H1 (cell line): ENCODE measurements around the gene IL1RAPL1. TPM values are rescaled to one million over a fixed set of nuclear protein-coding genes. Genes with fewer than 3 reads are reported as not detected.

ENCODE experiments used
- CTCF ChIA-PET: fragments of 300-600 bp; sonication (Branson Sonifier 250); formaldehyde crosslinking; loops from one replicate; lab custom pipeline; 2021; ENCODE audit not compliant: partially characterized antibody; lab: Charles Lee
- POLR2A ChIA-PET: fragments of 300-600 bp; sonication (Branson Sonifier 250); formaldehyde crosslinking; loops from one replicate; lab custom pipeline; 2021; ENCODE audit warnings: inconsistent platforms; ENCODE audit not compliant: partially characterized antibody; lab: Charles Lee
- DNase-seq, 2 experiments: peaks; one replicate each; pipeline versions ENCODE4 v3.0.0 to v3.0.0-alpha.2; 2010 to 2022; ENCODE audit warnings: low spot score in 2 of 2, low read depth in 1 of 2, mixed read lengths in 1 of 2
- FAIRE-seq: peaks from 2 replicates; lab custom pipeline; 2011; peaks lifted over from hg19 to GRCh38; lab: Jason Lieb, UNC
- H2AFZ ChIP-seq: 2 replicates; pipeline ENCODE4 v1.8.1; 2012; ENCODE audit warnings: low read length, inconsistent platforms
- H2AK5ac ChIP-seq: 2 replicates; pipeline ENCODE4 v1.6.1; 2013; ENCODE audit warnings: low read depth, low read length
- H2BK120ac ChIP-seq: replicated peaks from 2 replicates; pipeline ENCODE3; 2013; ENCODE audit warnings: low read depth, low read length, inconsistent platforms
- H2BK12ac ChIP-seq: 2 replicates; pipeline ENCODE4 v1.6.1; 2013; ENCODE audit warnings: low read depth, low read length
- H2BK15ac ChIP-seq: 2 replicates; pipeline ENCODE4 v1.6.1; 2013; ENCODE audit warnings: low read length
- H2BK20ac ChIP-seq: 2 replicates; pipeline ENCODE4 v1.6.1; 2013; ENCODE audit warnings: low read length
- H2BK5ac ChIP-seq: 2 replicates; pipeline ENCODE4 v1.6.1; 2013; ENCODE audit warnings: low read depth, low read length
- H3K14ac ChIP-seq: 2 replicates; pipeline ENCODE4 v1.6.1; 2013; ENCODE audit warnings: inconsistent platforms; ENCODE audit not compliant: insufficient read length
- H3K18ac ChIP-seq: 2 replicates; pipeline ENCODE4 v1.6.1; 2013; ENCODE audit warnings: low read length; ENCODE audit errors: extremely low read depth
- H3K23ac ChIP-seq: 2 replicates; pipeline ENCODE4 v1.6.1; 2013; ENCODE audit warnings: inconsistent platforms; ENCODE audit not compliant: insufficient read length
- H3K23me2 ChIP-seq: 2 replicates; pipeline ENCODE4 v1.6.1; 2013; ENCODE audit warnings: low read depth, low read length
- H3K27ac ChIP-seq: 2 replicates; pipeline ENCODE4 v1.6.1; 2011; ENCODE audit warnings: low read depth, low read length, inconsistent platforms
- H3K27me3 ChIP-seq, 4 experiments: replicated peaks in 1 of 4; 1 replicate in 1 of 4; 2 replicates in 3 of 4; pipeline versions ENCODE4 v1.6.1 to v1.8.1; 2011 to 2013; ENCODE audit warnings: low read length in 3 of 4, mild to moderate bottlenecking in 3 of 4, inconsistent platforms in 2 of 4, mixed read lengths in 2 of 4, moderate library complexity in 1 of 4; ENCODE audit not compliant: control insufficient read depth in 3 of 4, insufficient read depth in 3 of 4; ENCODE audit errors: extremely low read depth in 1 of 4
- H3K36me3 ChIP-seq, 4 experiments: 2 replicates each; pipeline versions ENCODE4 v1.6.1 to v1.8.1; 2011 to 2013; ENCODE audit warnings: mild to moderate bottlenecking in 4 of 4, low read length in 3 of 4, moderate library complexity in 2 of 4, control low read depth in 1 of 4, inconsistent platforms in 1 of 4; ENCODE audit not compliant: insufficient read depth in 4 of 4, control insufficient read depth in 2 of 4
- H3K4ac ChIP-seq: replicated peaks from 2 replicates; pipeline ENCODE3; 2013; ENCODE audit warnings: low read length, low read depth, mixed read lengths, inconsistent platforms; ENCODE audit not compliant: insufficient read length
- H3K4me1 ChIP-seq, 4 experiments: replicated peaks in 1 of 4; 1 replicate in 1 of 4; 2 replicates in 3 of 4; pipeline versions ENCODE4 v1.6.1 to v1.8.1; 2011 to 2013; ENCODE audit warnings: low read length in 3 of 4, inconsistent platforms in 2 of 4, mixed read lengths in 1 of 4; ENCODE audit not compliant: insufficient read depth in 4 of 4, control insufficient read depth in 3 of 4
- H3K4me2 ChIP-seq, 2 experiments: 2 replicates each; pipeline versions ENCODE4 v1.6.1 to v1.8.1; 2011 to 2013; ENCODE audit warnings: low read depth in 2 of 2, low read length in 2 of 2, control low read depth in 1 of 2, inconsistent platforms in 1 of 2, mild to moderate bottlenecking in 1 of 2; ENCODE audit not compliant: insufficient read depth in 1 of 2
- H3K4me3 ChIP-seq, 4 experiments: fragments of 200-600, 300-600 bp in 1 of 4; sonication (generic), shearing (Covaris generic), sonication (Bioruptor Twin) in 1 of 4; 2 replicates each; pipeline versions ENCODE4 v1.5.1 to v1.8.1; 2011 to 2016; ENCODE audit warnings: low read length in 4 of 4, low read depth in 3 of 4, control low read depth in 2 of 4, inconsistent platforms in 2 of 4, mild to moderate bottlenecking in 2 of 4, mixed read lengths in 1 of 4, moderate library complexity in 1 of 4; ENCODE audit not compliant: insufficient read depth in 2 of 4; ENCODE audit errors: extremely low read depth in 1 of 4
- H3K56ac ChIP-seq: replicated peaks from 2 replicates; pipeline ENCODE3; 2013; ENCODE audit warnings: low read depth, mild to moderate bottlenecking, mixed read lengths, low read length, inconsistent platforms; ENCODE audit not compliant: insufficient read length
- H3K79me1 ChIP-seq: 2 replicates; pipeline ENCODE4 v1.6.1; 2013; ENCODE audit warnings: low read depth, low read length, control low read depth
- H3K79me2 ChIP-seq, 2 experiments: 2 replicates each; pipeline versions ENCODE4 v1.6.1 to v1.8.1; 2012 to 2013; ENCODE audit warnings: low read length in 2 of 2, mild to moderate bottlenecking in 2 of 2, inconsistent platforms in 1 of 2; ENCODE audit not compliant: insufficient read depth in 2 of 2, control insufficient read depth in 1 of 2
- H3K9ac ChIP-seq, 4 experiments: replicated peaks in 1 of 4; 1 replicate in 1 of 4; 2 replicates in 3 of 4; pipeline versions ENCODE4 v1.6.1 to v1.8.1; 2011 to 2013; ENCODE audit warnings: low read depth in 3 of 4, low read length in 3 of 4, control low read depth in 2 of 4, mild to moderate bottlenecking in 2 of 4, moderate library complexity in 2 of 4, inconsistent platforms in 1 of 4; ENCODE audit errors: extremely low read depth in 1 of 4
- H3K9me3 ChIP-seq, 2 experiments: 2 replicates each; pipeline versions ENCODE4 v1.6.1 to v1.8.1; 2012 to 2013; ENCODE audit warnings: mild to moderate bottlenecking in 2 of 2, moderate library complexity in 2 of 2, control low read depth in 1 of 2, inconsistent platforms in 1 of 2, low read depth in 1 of 2, low read length in 1 of 2, mixed read lengths in 1 of 2; ENCODE audit not compliant: insufficient read depth in 2 of 2
- H4K20me1 ChIP-seq, 2 experiments: replicated peaks in 1 of 2; 2 replicates each; pipeline versions ENCODE3 to v1.8.1; 2011 to 2013; ENCODE audit warnings: inconsistent platforms in 2 of 2, low read length in 2 of 2, mild to moderate bottlenecking in 1 of 2; ENCODE audit not compliant: insufficient read depth in 2 of 2, control insufficient read depth in 1 of 2
- H4K5ac ChIP-seq: 2 replicates; pipeline ENCODE4 v1.6.1; 2013; ENCODE audit warnings: low read length, low read depth, mixed read lengths, inconsistent platforms; ENCODE audit not compliant: insufficient read length
- H4K8ac ChIP-seq: 2 replicates; pipeline ENCODE4 v1.8.0; 2013; ENCODE audit warnings: mild to moderate bottlenecking, moderate library complexity, low read length, inconsistent platforms; ENCODE audit not compliant: insufficient read depth; ENCODE audit errors: extremely low read depth
- H4K91ac ChIP-seq: replicated peaks from 2 replicates; pipeline ENCODE3; 2013; ENCODE audit warnings: low read length, mixed read lengths, inconsistent platforms; ENCODE audit not compliant: insufficient read length
- GABPA ChIP-seq: IDR thresholded peaks from 2 replicates; pipeline ENCODE4 v1.6.1; 2011; ENCODE audit warnings: mild to moderate bottlenecking, low read length, moderate library complexity, borderline replicate concordance; ENCODE audit not compliant: insufficient read depth
- MAFK ChIP-seq: IDR thresholded peaks from 2 replicates; pipeline ENCODE4 v1.6.1; 2012; ENCODE audit warnings: low read depth, mild to moderate bottlenecking, improper control_type of control experiment, low read length
- NANOG ChIP-seq: IDR thresholded peaks from 2 replicates; pipeline ENCODE4 v1.6.1; 2011; ENCODE audit warnings: low read length, low read depth, mild to moderate bottlenecking, inconsistent platforms; ENCODE audit not compliant: insufficient read depth, poor library complexity, severe bottlenecking
- RBBP5 ChIP-seq: IDR thresholded peaks from 2 replicates; pipeline ENCODE4 v1.7.1; 2012; ENCODE audit warnings: low read depth, mild to moderate bottlenecking, inconsistent platforms, low read length, moderate library complexity, borderline replicate concordance
- SAP30 ChIP-seq: fragments of 300-600 bp; sonication (generic); IDR thresholded peaks from 2 replicates; pipeline ENCODE4 v1.7.1; 2012; ENCODE audit warnings: low read length, moderate library complexity, mild to moderate bottlenecking, inconsistent platforms; ENCODE audit not compliant: insufficient read depth, insufficient replicate concordance
- SIN3A ChIP-seq, 2 experiments: IDR thresholded peaks in 1 of 2; conservative IDR thresholded peaks in 1 of 2; 2 replicates each; pipeline ENCODE4 v1.6.1; 2011 to 2012; ENCODE audit warnings: low read length in 2 of 2, improper control_type of control experiment in 1 of 2, low read depth in 1 of 2, mild to moderate bottlenecking in 1 of 2
- SP2 ChIP-seq: IDR thresholded peaks from 2 replicates; pipeline ENCODE4 v1.6.1; 2012; ENCODE audit warnings: mild to moderate bottlenecking, low read length, inconsistent platforms
- SP4 ChIP-seq: IDR thresholded peaks from 2 replicates; pipeline ENCODE4 v1.6.1; 2012; ENCODE audit warnings: low read length, inconsistent platforms
- TAF1 ChIP-seq: IDR thresholded peaks from 2 replicates; pipeline ENCODE4 v1.6.1; 2011; ENCODE audit warnings: mild to moderate bottlenecking, low read depth, low read length
- TCF12 ChIP-seq: IDR thresholded peaks from 2 replicates; pipeline ENCODE4 v1.6.1; 2011; ENCODE audit warnings: low read depth, mild to moderate bottlenecking, low read length
- TEAD4 ChIP-seq: IDR thresholded peaks from 2 replicates; pipeline ENCODE4 v1.6.1; 2012; ENCODE audit warnings: low read depth, low read length, inconsistent platforms, mixed read lengths
- WGBS, 2 experiments: shearing (Covaris generic) in 1 of 2; methylation state at CpG; one replicate each; pipeline versions ENCODE4 v1.1.6 to v1.1.7; 2013 to 2015; ENCODE audit warnings: low lambda C conversion rate in 2 of 2, mixed read lengths in 2 of 2, inconsistent platforms in 1 of 2, low coverage in 1 of 2, missing lambda C conversion rate in 1 of 2; ENCODE audit not compliant: insufficient replicate concordance in 2 of 2, insufficient coverage in 1 of 2, insufficient read length in 1 of 2; ENCODE audit errors: extremely low coverage in 1 of 2, missing lambda C conversion rate in 1 of 2; 5-methylcytosine and 5-hydroxymethylcytosine counted together
- polyA plus RNA-seq, 7 experiments: library from polyadenylated mRNA; depleted of rRNA in 3 of 7; stranded (reverse) in 5 of 7; unstranded in 2 of 7; fragments of >200 nt in 5 of 7; fragments of 200-250 nt in 2 of 7; gene quantifications; 1 replicate in 5 of 7; 2 replicates in 1 of 7; 4 replicates in 1 of 7; pipeline versions ENCODE4 v1.2.1 to v1.2.3, GENCODE V29; 2011 to 2013; ENCODE audit warnings: missing spikeins in 2 of 7, mixed read lengths in 2 of 7
- total RNA-seq: library from RNA; stranded (reverse); fragmentation: NEBNext Ultra II Directional; extraction: Animal tissue kit (Norgen Biotek cat#: 25700); gene quantifications from 2 replicates; pipeline ENCODE4 v1.2.1, GENCODE V29; 2021
- TF ChIP-seq, protein P1 (sequence below), 3 experiments: IDR thresholded peaks; 1 replicate in 2 of 3; 2 replicates in 1 of 3; pipeline versions ENCODE4 v1.5.1 to v1.6.1; 2011; ENCODE audit warnings: low read length in 3 of 3, mild to moderate bottlenecking in 3 of 3, inconsistent platforms in 2 of 3, low read depth in 1 of 3, moderate library complexity in 1 of 3; ENCODE audit not compliant: insufficient read depth in 1 of 3; ENCODE audit errors: control extremely low read depth in 1 of 3

The IL1RAPL1 gene
- total and polyA plus RNA-seq, 2 of the 8 experiments (the other 6 are each of a cell fraction or from before 2014, with no cell fraction given) = 0.11 to 0.35 TPM

DNA sequence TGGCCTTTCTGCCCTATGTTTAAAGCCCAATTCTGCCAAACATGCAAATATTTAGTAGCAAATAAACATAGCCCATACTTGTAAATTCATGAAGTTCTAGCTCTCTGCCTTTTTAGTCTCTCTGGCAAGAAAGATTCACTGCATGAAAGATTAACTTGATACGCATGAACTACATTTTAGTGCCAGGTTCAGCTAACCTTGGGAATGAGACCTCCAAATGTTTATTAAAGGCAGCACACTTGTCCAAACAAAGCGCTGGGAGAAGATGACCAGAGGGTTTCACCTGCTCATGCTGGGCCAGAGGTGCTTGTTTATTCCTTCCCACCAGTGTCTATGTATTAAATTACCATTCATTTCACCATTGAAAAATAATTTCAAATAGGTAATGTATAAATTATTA is 44.5 kb upstream of the IL1RAPL1 start:
- no peaks in the 10 kb centered on the region for H3K4me1 ChIP-seq
- H3K23me2 ChIP-seq = no peaks in the 10 kb centered on the region
- no peak overlapping the region for H3K4me2 ChIP-seq
- no peaks in the 10 kb centered on the region for H4K20me1 ChIP-seq
- no peak for DNase-seq
- H3K9ac ChIP-seq = no peak overlapping the region
- no peaks in the 10 kb centered on the region for H3K27me3 ChIP-seq
- H4K91ac ChIP-seq = no peak overlapping the region
- no peak overlapping the region for H3K23ac ChIP-seq
- H3K79me2 ChIP-seq = no peaks in the 10 kb centered on the region
- H3K14ac ChIP-seq = no peak overlapping the region
- H3K56ac ChIP-seq = no peak overlapping the region
- no peak for FAIRE-seq
- H3K4me3 ChIP-seq = no peak overlapping the region
- H3K9me3 ChIP-seq = no peaks in the 10 kb centered on the region
- H3K36me3 ChIP-seq = no peaks in the 10 kb centered on the region
- no peak overlapping the region for H3K4ac ChIP-seq
- no peak overlapping the region for H2BK5ac ChIP-seq
- no peak overlapping the region for H2AFZ ChIP-seq
- H4K5ac ChIP-seq = no peak overlapping the region
- ChIA-PET CTCF (no interaction called here), POLR2A (no interaction called here)
- H2BK12ac ChIP-seq = no peak overlapping the region
- no peak overlapping the region for H3K18ac ChIP-seq
- no peaks in the 10 kb centered on the region for H3K79me1 ChIP-seq
- H2BK20ac ChIP-seq = no peak overlapping the region
- H4K8ac ChIP-seq = no peak overlapping the region
- no peak overlapping the region for H2AK5ac ChIP-seq
- 93% methylated on average over 2 of the region's 2 CpGs; no CpG with 5 or more reads in 1 of the 2 experiments for WGBS, 2 experiments
- H2BK120ac ChIP-seq = no peak overlapping the region
- no peak overlapping the region for H3K27ac ChIP-seq
- no peak overlapping the region for H2BK15ac ChIP-seq
- TF ChIP-seq SP4 = no peak
- no peak for TF ChIP-seq TEAD4
- no peak for TF ChIP-seq TCF12
- no peak for TF ChIP-seq SIN3A (conservative IDR thresholded peaks at IDR 0.05 in 1 of 2, IDR thresholded peaks at IDR 0.05 in 1 of 2; ENCODE audit: low read depth in 1 of 2, low read length in 2 of 2)
- no peak for TF ChIP-seq TAF1
- no peak for TF ChIP-seq GABPA
- TF ChIP-seq MAFK = no peak
- no peak for TF ChIP-seq NANOG
- no peak for TF ChIP-seq RBBP5
- TF ChIP-seq SP2 = no peak
- TF ChIP-seq, protein P1, sequence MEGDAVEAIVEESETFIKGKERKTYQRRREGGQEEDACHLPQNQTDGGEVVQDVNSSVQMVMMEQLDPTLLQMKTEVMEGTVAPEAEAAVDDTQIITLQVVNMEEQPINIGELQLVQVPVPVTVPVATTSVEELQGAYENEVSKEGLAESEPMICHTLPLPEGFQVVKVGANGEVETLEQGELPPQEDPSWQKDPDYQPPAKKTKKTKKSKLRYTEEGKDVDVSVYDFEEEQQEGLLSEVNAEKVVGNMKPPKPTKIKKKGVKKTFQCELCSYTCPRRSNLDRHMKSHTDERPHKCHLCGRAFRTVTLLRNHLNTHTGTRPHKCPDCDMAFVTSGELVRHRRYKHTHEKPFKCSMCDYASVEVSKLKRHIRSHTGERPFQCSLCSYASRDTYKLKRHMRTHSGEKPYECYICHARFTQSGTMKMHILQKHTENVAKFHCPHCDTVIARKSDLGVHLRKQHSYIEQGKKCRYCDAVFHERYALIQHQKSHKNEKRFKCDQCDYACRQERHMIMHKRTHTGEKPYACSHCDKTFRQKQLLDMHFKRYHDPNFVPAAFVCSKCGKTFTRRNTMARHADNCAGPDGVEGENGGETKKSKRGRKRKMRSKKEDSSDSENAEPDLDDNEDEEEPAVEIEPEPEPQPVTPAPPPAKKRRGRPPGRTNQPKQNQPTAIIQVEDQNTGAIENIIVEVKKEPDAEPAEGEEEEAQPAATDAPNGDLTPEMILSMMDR (IDR thresholded peaks at IDR 0.05; ENCODE audit: control extremely low read depth in 1 of 3, insufficient read depth in 1 of 3, low read depth in 1 of 3, low read length in 3 of 3) = no peak
- no peak for TF ChIP-seq SAP30
